Transverse colon (tissue), 4 donors: Measurements from ENCODE around the gene TEAD4. TPM values are rescaled to one million over a fixed set of nuclear protein-coding genes. Genes with fewer than 3 reads are reported as not detected.

ENCODE experiments used
- DNase-seq: peaks from one replicate; pipeline ENCODE4 v3.0.0-alpha.2; 2019
- H3K27ac ChIP-seq, 4 donors: fragments of 200-600 bp; sonication (generic); 2 replicates each; pipeline ENCODE4 v1.5.1; 2016 to 2018; ENCODE audit warnings: inconsistent platforms in 4 of 4
- H3K27me3 ChIP-seq: fragments of 200-600 bp; sonication (generic); 2 replicates; pipeline ENCODE4 v1.5.1; 2017; ENCODE audit warnings: inconsistent platforms
- H3K36me3 ChIP-seq, 4 donors: fragments of 200-600 bp; sonication (generic); 2 replicates each; pipeline ENCODE4 v1.5.1; 2017 to 2019; ENCODE audit warnings: inconsistent platforms in 4 of 4
- H3K4me1 ChIP-seq, 4 donors: fragments of 200-600 bp; sonication (generic); 2 replicates each; pipeline ENCODE4 v1.5.1; 2017 to 2020; ENCODE audit warnings: inconsistent platforms in 4 of 4
- H3K4me3 ChIP-seq, 4 donors: fragments of 200-600 bp; sonication (generic); 1 replicate in 1 of 4; 2 replicates in 3 of 4; pipeline versions ENCODE4 v1.5.1 to v1.6.1; 2017 to 2019; ENCODE audit warnings: inconsistent platforms in 4 of 4
- H3K9me3 ChIP-seq, 2 donors: fragments of 200-600 bp; sonication (generic); 2 replicates each; pipeline ENCODE4 v1.5.1; 2017 to 2019; ENCODE audit warnings: inconsistent platforms in 2 of 2
- EP300 ChIP-seq: sonication (generic); formaldehyde crosslinking; IDR thresholded peaks from one replicate; pipeline ENCODE4 v1.6.1; 2017; ENCODE audit warnings: antibody characterized with exemption, low read depth
- POLR2A ChIP-seq: fragments of 450-650 bp; IDR thresholded peaks from one replicate; pipeline ENCODE4 v1.6.1; 2016; ENCODE audit warnings: antibody characterized with exemption, mild to moderate bottlenecking, moderate library complexity
- POLR2AphosphoS5 ChIP-seq, 3 donors: sonication (generic); formaldehyde crosslinking; IDR thresholded peaks; one replicate each; pipeline ENCODE4 v1.6.1; 2016; ENCODE audit warnings: antibody characterized with exemption in 3 of 3
- WGBS, 2 donors: methylation state at CpG; one replicate each; pipeline ENCODE4 v1.1.5; 2018; ENCODE audit warnings: low coverage in 1 of 2; 5-methylcytosine and 5-hydroxymethylcytosine counted together
- in situ Hi-C, 4 donors: fragments of 200-750 bp; cut with MboI; loops; one replicate each; pipeline versions ENCODE4 v1.15.0 to v1.15.1; 2017; ENCODE audit warnings: low sequenced_read_pairs in 3 of 4, low pct_ligation_motif_present in 1 of 4, low pct_unique_long_range_greater_than_20kb in 1 of 4
- intact Hi-C: fragments of 100-400 bp; cut with DNase I; formaldehyde crosslinking; loops from one replicate; pipeline ENCODE4 v1.15.1; 2023; ENCODE audit warnings: low total_unique reads
- total RNA-seq, 4 donors: library from RNA; depleted of rRNA; stranded (reverse); fragments of >200 nt; gene quantifications; one replicate each; pipeline ENCODE4 v1.1.0, GENCODE V29; 2016
- TF ChIP-seq, protein P1 (sequence below), 5 experiments: fragments of 200-600 bp in 3 of 5; fragments of 450-650 bp in 2 of 5; sonication (generic) in 3 of 5; IDR thresholded peaks; 1 replicate in 2 of 5; 2 replicates in 3 of 5; pipeline ENCODE4 v1.5.1; 2016 to 2017; ENCODE audit warnings: antibody characterized with exemption in 5 of 5, inconsistent platforms in 3 of 5, mild to moderate bottlenecking in 2 of 5, moderate library complexity in 1 of 5

The TEAD4 gene
- total RNA-seq, 4 donors from 2014 or later = 4.2 to 29.7 (median 6.3) TPM

DNA sequence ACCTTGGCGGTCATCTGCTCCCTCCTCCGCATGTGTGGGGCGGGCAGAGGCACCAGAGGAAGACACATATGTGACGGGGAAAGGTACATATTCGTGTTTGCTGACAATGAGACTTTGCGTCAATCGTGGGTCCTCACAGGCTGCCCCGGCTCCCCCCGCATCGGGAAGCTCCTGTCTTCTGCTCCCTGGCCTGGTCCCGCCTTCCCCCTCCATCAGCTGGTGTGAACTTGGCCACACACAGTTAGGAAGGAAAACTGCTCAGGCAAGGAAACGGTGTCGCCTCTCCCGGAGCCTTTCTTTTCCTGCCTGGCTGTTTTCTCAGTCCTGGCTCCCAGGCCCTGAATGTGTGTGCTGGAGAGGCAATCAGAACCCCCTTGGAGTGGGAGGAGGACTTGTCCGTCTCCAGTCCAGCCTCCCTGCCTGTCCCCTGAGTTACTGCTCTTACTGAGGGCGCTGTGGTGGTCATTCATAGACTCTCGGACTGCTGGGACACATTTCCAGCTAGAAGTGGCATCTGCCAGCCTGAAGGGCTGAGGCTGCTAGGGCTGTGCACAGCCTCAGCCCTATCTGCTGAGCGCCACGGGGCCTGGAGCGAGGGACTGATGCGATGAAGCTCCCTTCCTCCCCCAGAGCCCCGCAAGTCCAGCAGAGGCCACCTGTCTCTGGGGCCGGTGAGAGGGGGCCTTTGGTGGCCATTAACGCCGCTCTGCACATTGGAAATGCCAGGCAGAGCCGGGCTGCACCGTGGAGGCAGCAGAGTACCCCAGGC lies 73.8 kb downstream of the TEAD4 start:
- Histone ChIP-seq H3K36me3 (no peaks in the 10 kb centered on the region), H3K27me3 (no peaks in the 10 kb centered on the region), H3K4me1 (no peaks in the 10 kb centered on the region), H3K4me3 (no peak overlapping the region), H3K27ac (no peak overlapping the region), H3K9me3 (no peaks in the 10 kb centered on the region)
- DNase-seq = no peak
- intact Hi-C loops (no loop called here), in situ Hi-C loops (loop anchor here (25.0 kb wide), 1 partner anchor 171 kb away; the partner anchor contains the start of gene TEX52 (in 4 of the 4))
- TF ChIP-seq POLR2AphosphoS5 (IDR thresholded peaks at IDR 0.05) (no peak), EP300 (no peak)
- TF ChIP-seq, protein P1, sequence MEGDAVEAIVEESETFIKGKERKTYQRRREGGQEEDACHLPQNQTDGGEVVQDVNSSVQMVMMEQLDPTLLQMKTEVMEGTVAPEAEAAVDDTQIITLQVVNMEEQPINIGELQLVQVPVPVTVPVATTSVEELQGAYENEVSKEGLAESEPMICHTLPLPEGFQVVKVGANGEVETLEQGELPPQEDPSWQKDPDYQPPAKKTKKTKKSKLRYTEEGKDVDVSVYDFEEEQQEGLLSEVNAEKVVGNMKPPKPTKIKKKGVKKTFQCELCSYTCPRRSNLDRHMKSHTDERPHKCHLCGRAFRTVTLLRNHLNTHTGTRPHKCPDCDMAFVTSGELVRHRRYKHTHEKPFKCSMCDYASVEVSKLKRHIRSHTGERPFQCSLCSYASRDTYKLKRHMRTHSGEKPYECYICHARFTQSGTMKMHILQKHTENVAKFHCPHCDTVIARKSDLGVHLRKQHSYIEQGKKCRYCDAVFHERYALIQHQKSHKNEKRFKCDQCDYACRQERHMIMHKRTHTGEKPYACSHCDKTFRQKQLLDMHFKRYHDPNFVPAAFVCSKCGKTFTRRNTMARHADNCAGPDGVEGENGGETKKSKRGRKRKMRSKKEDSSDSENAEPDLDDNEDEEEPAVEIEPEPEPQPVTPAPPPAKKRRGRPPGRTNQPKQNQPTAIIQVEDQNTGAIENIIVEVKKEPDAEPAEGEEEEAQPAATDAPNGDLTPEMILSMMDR (IDR thresholded peaks at IDR 0.05) = no peak
- 78 to 83% methylated on average over 4 to 27 of the region's 27 CpGs for WGBS, 2 donors

DNA sequence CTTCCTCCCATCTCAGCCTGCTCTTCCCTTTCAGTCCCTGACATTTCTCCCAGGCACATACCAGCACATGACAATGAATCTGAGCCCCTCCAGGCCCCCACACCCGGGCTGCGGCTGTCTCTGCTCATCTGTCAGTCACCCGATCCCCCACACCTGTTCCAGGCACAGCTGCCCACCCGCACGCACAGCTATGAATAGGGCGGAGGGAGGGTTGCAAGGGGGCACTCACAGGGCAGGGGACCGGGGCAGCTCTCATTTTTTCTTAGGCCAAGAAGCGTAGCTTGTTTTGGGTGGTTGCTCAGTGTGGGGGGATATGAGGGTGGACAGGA lies 74.3 kb downstream of the TEAD4 start:
- Histone ChIP-seq H3K4me1 (no peaks in the 10 kb centered on the region), H3K9me3 (no peaks in the 10 kb centered on the region), H3K27me3 (no peaks in the 10 kb centered on the region), H3K27ac (no peak overlapping the region), H3K4me3 (no peak overlapping the region), H3K36me3 (no peaks in the 10 kb centered on the region)
- WGBS, 2 donors = 86% methylated on average over 8 of the region's 8 CpGs; no CpG with 5 or more reads in 1 of the 2 donors
- TF ChIP-seq POLR2AphosphoS5 (IDR thresholded peaks at IDR 0.05) (no peak), EP300 (no peak), POLR2A (no peak)
- TF ChIP-seq, protein P1 (IDR thresholded peaks at IDR 0.05) = no peak
- intact Hi-C loops = no loop called here
- no peak for DNase-seq
- in situ Hi-C loops = loop anchor here (25.0 kb wide), 1 partner anchor 171 kb away; the partner anchor contains the start of gene TEX52 (in 4 of the 4)

DNA sequence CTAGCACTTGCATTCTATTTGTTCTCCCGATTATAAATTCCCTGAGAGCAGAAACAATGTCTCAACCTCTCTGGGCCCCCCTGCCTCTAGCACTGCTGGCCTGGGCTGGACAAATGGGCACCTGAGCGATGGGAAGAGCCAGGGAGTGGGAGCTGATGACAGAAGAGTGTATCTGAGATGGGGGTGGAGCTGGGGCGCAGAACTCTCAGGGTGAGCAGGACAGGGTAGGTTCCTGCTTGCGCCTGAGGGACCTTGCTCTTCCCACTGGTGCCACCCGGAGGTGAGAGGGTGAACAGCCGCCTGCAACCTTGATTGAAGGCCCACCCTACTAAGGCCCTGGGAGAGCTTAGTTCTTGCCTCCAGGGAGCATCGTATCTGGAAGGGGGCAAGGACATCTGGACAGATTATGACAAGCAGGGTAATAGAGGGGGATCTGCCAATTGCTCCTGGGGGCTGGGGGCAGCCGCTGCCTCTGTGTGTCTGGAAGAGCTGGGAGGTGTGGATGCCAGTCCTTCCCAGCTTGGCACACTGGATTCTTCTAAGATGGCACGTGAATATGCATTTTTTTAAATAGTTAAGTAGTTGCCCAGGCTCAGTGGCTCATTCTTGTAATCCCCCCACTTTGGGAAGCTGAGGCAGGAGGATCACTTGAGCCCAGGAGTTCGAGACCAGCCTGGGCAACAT lies 75.0 kb downstream of the TEAD4 start:
- Histone ChIP-seq H3K4me1 (no peaks in the 10 kb centered on the region), H3K9me3 (no peaks in the 10 kb centered on the region), H3K36me3 (no peaks in the 10 kb centered on the region), H3K27me3 (no peaks in the 10 kb centered on the region), H3K27ac (no peak overlapping the region), H3K4me3 (no peak overlapping the region)
- peak; percentile 51 for DNase-seq
- TF ChIP-seq POLR2A (no peak), EP300 (no peak), POLR2AphosphoS5 (IDR thresholded peaks at IDR 0.05) (no peak)
- TF ChIP-seq, protein P1 (IDR thresholded peaks at IDR 0.05) = peak; percentile 55 to 66 (median 59)
- intact Hi-C loops (no loop called here), in situ Hi-C loops (loop anchor here (25.0 kb wide), 1 partner anchor 172 kb away; the partner anchor contains the start of gene TEX52 (in 4 of the 4))
- 43 to 47% methylated on average over 2 to 10 of the region's 10 CpGs for WGBS, 2 donors

DNA sequence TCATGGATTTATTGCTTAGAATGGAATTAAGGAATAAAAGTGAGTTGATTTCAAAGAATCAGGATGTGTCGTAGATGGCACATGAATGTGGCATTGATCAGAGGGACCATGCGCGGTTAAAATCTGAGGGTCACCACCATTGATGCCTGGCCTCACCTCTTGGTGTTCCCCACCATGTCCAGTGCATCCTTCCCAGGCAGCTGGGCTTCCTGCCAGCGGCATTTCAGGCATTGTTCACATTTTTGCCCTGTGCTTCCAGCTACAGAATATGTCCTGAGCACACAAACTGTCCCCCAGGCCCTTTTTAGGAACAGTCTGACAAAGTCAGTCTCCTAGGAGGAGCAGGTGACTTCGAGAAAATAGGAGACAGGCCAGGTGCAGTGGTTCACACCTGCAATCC lies 76.0 kb downstream of the TEAD4 start:
- Histone ChIP-seq H3K27ac (no peak overlapping the region), H3K27me3 (no peaks in the 10 kb centered on the region), H3K4me3 (no peak overlapping the region), H3K9me3 (no peaks in the 10 kb centered on the region), H3K4me1 (no peaks in the 10 kb centered on the region), H3K36me3 (no peaks in the 10 kb centered on the region)
- TF ChIP-seq EP300 = no peak
- TF ChIP-seq, protein P1 (IDR thresholded peaks at IDR 0.05) = no peak
- no peak for TF ChIP-seq POLR2A
- no peak for TF ChIP-seq POLR2AphosphoS5 (IDR thresholded peaks at IDR 0.05)
- in situ Hi-C loops = loop anchor here (25.0 kb wide), 1 partner anchor 173 kb away; the partner anchor contains the start of gene TEX52 (in 4 of the 4)
- intact Hi-C loops = no loop called here
- DNase-seq = no peak
- WGBS, 2 donors = 85 to 96% methylated on average over 4 to 5 of the region's 5 CpGs
